ENCODE results near the gene BCL2L2. TPM values are rescaled to one million over a fixed set of nuclear protein-coding genes. Genes with fewer than 3 reads are reported as not detected.

Gene BCL2L2
- total and polyA plus RNA-seq, 2 donors (not counting 1 experiment from before 2014, with no cell fraction given), result 24.7 to 25.4 TPM

GRCh38 chr14:23316300-23316699 lies 9.7 kb downstream of the BCL2L2 start:
- DNase-seq (ENCODE audit: low read depth in 2 of 2), result no peak
- Histone ChIP-seq H3K27me3 (ENCODE audit: control insufficient read depth, insufficient read depth, low read length) (no peaks in the 10 kb centered on the region), H3K4me1 (ENCODE audit: control insufficient read depth, extremely low read depth, insufficient read depth, low read length) (no peaks in the 10 kb centered on the region), H4K20me1 (ENCODE audit: control insufficient read depth, extremely low read depth, insufficient read depth, low read length) (no peaks in the 10 kb centered on the region), H3K9ac (ENCODE audit: insufficient read depth, low read length) (no peak overlapping the region), H3K27ac (ENCODE audit: insufficient read depth, low read length) (no peak overlapping the region), H3K4me2 (ENCODE audit: extremely low read depth, insufficient read depth, low read length) (no peak overlapping the region), H3K4me3 (replicated peaks in 1 of 4; ENCODE audit: control extremely low read depth in 1 of 4, insufficient read depth in 1 of 4, low read depth in 3 of 4, low read length in 4 of 4) (no peak overlapping the region), H2AFZ (ENCODE audit: low read length) (no peak overlapping the region), H3K9me3 (ENCODE audit: control insufficient read depth, insufficient read depth, low read depth, low read length) (no peaks in the 10 kb centered on the region), H3K79me2 (ENCODE audit: control insufficient read depth, insufficient read depth, low read length) (peaks cover 2% of the 10 kb centered on the region), H3K36me3 (ENCODE audit: control insufficient read depth, insufficient read depth, low read length) (peaks cover 3% of the 10 kb centered on the region)
- TF ChIP-seq EZH2 (IDR thresholded peaks at IDR 0.05; ENCODE audit: low read length, missing control alignments), result no peak

- Histone ChIP-seq H3K27ac (ENCODE audit: insufficient read depth, low read length) (peak overlapping the region; percentile 91), H3K27me3 (ENCODE audit: control insufficient read depth, insufficient read depth, low read length) (no peaks in the 10 kb centered on the region), H3K9ac (ENCODE audit: insufficient read depth, low read length) (no peak overlapping the region), H3K9me3 (ENCODE audit: control insufficient read depth, insufficient read depth, low read depth, low read length) (no peaks in the 10 kb centered on the region), H3K36me3 (ENCODE audit: control insufficient read depth, insufficient read depth, low read length) (peaks cover 13% of the 10 kb centered on the region), H2AFZ (ENCODE audit: low read length) (no peak overlapping the region), H3K4me2 (ENCODE audit: extremely low read depth, insufficient read depth, low read length) (peak overlapping the region; percentile 64), H3K79me2 (ENCODE audit: control insufficient read depth, insufficient read depth, low read length) (peaks cover 22% of the 10 kb centered on the region), H3K4me3 (replicated peaks in 1 of 4; ENCODE audit: control extremely low read depth in 1 of 4, insufficient read depth in 1 of 4, low read depth in 3 of 4, low read length in 4 of 4) (peak overlapping the region in 2 of 4 experiments; percentile 47), H3K4me1 (ENCODE audit: control insufficient read depth, extremely low read depth, insufficient read depth, low read length) (peaks cover 4% of the 10 kb centered on the region), H4K20me1 (ENCODE audit: control insufficient read depth, extremely low read depth, insufficient read depth, low read length) (no peaks in the 10 kb centered on the region)
- TF ChIP-seq CTCF (conservative IDR thresholded peaks at IDR 0.05 in 1 of 2, IDR thresholded peaks at IDR 0.05 in 1 of 2; ENCODE audit: low read depth in 1 of 2, low read length in 2 of 2), result no peak
- no peak for TF ChIP-seq EZH2 (IDR thresholded peaks at IDR 0.05; ENCODE audit: low read length, missing control alignments)
- no peak for DNase-seq (ENCODE audit: low read depth in 2 of 2)
Measured at GRCh38 chr14:23319746-23320583, 13.3 kb downstream of the BCL2L2 start.

- no peaks in the 10 kb centered on the region for H3K27me3 ChIP-seq (ENCODE audit: control insufficient read depth, insufficient read depth, low read length)
- no peak for TF ChIP-seq CTCF (conservative IDR thresholded peaks at IDR 0.05 in 1 of 2, IDR thresholded peaks at IDR 0.05 in 1 of 2; ENCODE audit: low read depth in 1 of 2, low read length in 2 of 2)
- peak within 1 kb of the TSS; percentile 90 for H3K9ac ChIP-seq (ENCODE audit: insufficient read depth, low read length)
- H3K4me1 ChIP-seq (ENCODE audit: control insufficient read depth, extremely low read depth, insufficient read depth, low read length), result peaks cover 4% of the 10 kb centered on the region
- peak within 1 kb of the TSS; percentile 92 for H3K27ac ChIP-seq (ENCODE audit: insufficient read depth, low read length)
- DNase-seq (ENCODE audit: low read depth in 2 of 2), result peak; percentile 100
- H2AFZ ChIP-seq (ENCODE audit: low read length), result peak within 1 kb of the TSS; percentile 91
- H3K79me2 ChIP-seq (ENCODE audit: control insufficient read depth, insufficient read depth, low read length), result peaks cover 22% of the 10 kb centered on the region
- no peaks in the 10 kb centered on the region for H3K9me3 ChIP-seq (ENCODE audit: control insufficient read depth, insufficient read depth, low read depth, low read length)
- peaks cover 13% of the 10 kb centered on the region for H3K36me3 ChIP-seq (ENCODE audit: control insufficient read depth, insufficient read depth, low read length)
- no peaks in the 10 kb centered on the region for H4K20me1 ChIP-seq (ENCODE audit: control insufficient read depth, extremely low read depth, insufficient read depth, low read length)
- H3K4me3 ChIP-seq (replicated peaks in 1 of 4; ENCODE audit: control extremely low read depth in 1 of 4, insufficient read depth in 1 of 4, low read depth in 3 of 4, low read length in 4 of 4), result peak within 1 kb of the TSS; percentile 92 to 98 (median 94)
- H3K4me2 ChIP-seq (ENCODE audit: extremely low read depth, insufficient read depth, low read length), result peak within 1 kb of the TSS; percentile 99
Measured at GRCh38 chr14:23320584-23321571, 14.2 kb downstream of the BCL2L2 start, which contains the start of gene PABPN1. Gene PABPN1, plus strand, starts transcription at chr14:23321457. Its CDS starts 13 bp downstream, at chr14:23321470.
